Effector memory CD8-positive, alpha-beta T cell (primary cell): ENCODE measurements around the gene DRC7.
"Not testable (repeated sequence)": the region's sequence is repeated elsewhere in the genome, so short reads cannot be mapped to it uniquely, and the experiment has no call there.

Experiments
- ATAC-seq: fragments of 150-1000 bp; cut with Tn5 transposase; replicated peaks from 2 replicates; pipeline ENCODE4 v1.10.0; 2021; ENCODE audit warnings: mild to moderate bottlenecking, moderate library complexity
- DNase-seq, 3 experiments: peaks; one replicate each; pipeline ENCODE4 v3.0.0; 2021
- H3K27ac Mint-ChIP-seq, 2 donors: one replicate each; pipeline ENCODE4 v1.8.0; 2022; ENCODE audit warnings: mild to moderate bottlenecking in 2 of 2, mixed read lengths in 2 of 2, moderate library complexity in 2 of 2
- H3K27me3 Mint-ChIP-seq, 2 donors: one replicate each; pipeline ENCODE4 v1.8.0; 2022; ENCODE audit warnings: mixed read lengths in 2 of 2
- H3K36me3 Mint-ChIP-seq: one replicate; pipeline ENCODE4 v1.8.0; 2022; ENCODE audit warnings: mild to moderate bottlenecking, moderate library complexity, mixed read lengths; ENCODE audit not compliant: insufficient read depth
- H3K4me1 Mint-ChIP-seq, 2 donors: one replicate each; pipeline ENCODE4 v1.8.0; 2022; ENCODE audit warnings: low read depth in 2 of 2, mixed read lengths in 2 of 2
- H3K4me3 Mint-ChIP-seq, 2 donors: one replicate each; pipeline ENCODE4 v1.8.0; 2022; ENCODE audit warnings: mild to moderate bottlenecking in 2 of 2, mixed read lengths in 2 of 2, moderate library complexity in 2 of 2
- H3K9me3 Mint-ChIP-seq, 2 donors: one replicate each; pipeline ENCODE4 v1.8.0; 2022; ENCODE audit warnings: mixed read lengths in 2 of 2

The DRC7 gene

GRCh38 chr16:57711346-57711745, 16.7 kb downstream of the DRC7 start:
- H3K36me3 Mint-ChIP-seq = peaks cover 3% of the 10 kb centered on the region
- no peaks in the 10 kb centered on the region for H3K4me1 Mint-ChIP-seq
- no peak overlapping the region for H3K4me3 Mint-ChIP-seq
- H3K9me3 Mint-ChIP-seq = peaks cover 0 to 3% of the 10 kb centered on the region in 2 donors
- DNase-seq = no peak
- no peak overlapping the region for H3K27ac Mint-ChIP-seq
- peaks cover 17 to 24% of the 10 kb centered on the region in 2 donors for H3K27me3 Mint-ChIP-seq
- no peak for ATAC-seq

- Mint-ChIP-seq H3K27me3 (peaks cover 11 to 24% of the 10 kb centered on the region in 2 donors), H3K9me3 (no peaks in the 10 kb centered on the region), H3K4me3 (no peak overlapping the region), H3K27ac (no peak overlapping the region), H3K36me3 (no peaks in the 10 kb centered on the region), H3K4me1 (no peaks in the 10 kb centered on the region)
- no peak for ATAC-seq
- DNase-seq = no peak
Measured at GRCh38 chr16:57711993-57712392, 17.4 kb downstream of the DRC7 start.

GRCh38 chr16:57712569-57712968, 18.0 kb downstream of the DRC7 start:
- peaks cover 7 to 19% of the 10 kb centered on the region in 2 donors for H3K27me3 Mint-ChIP-seq
- ATAC-seq, H3K9me3 Mint-ChIP-seq, H3K27ac Mint-ChIP-seq, H3K4me1 Mint-ChIP-seq, DNase-seq, H3K36me3 Mint-ChIP-seq, H3K4me3 Mint-ChIP-seq: not testable (repeated sequence)

GRCh38 chr16:57713596-57713995, 19.0 kb downstream of the DRC7 start:
- Mint-ChIP-seq H3K9me3 (no peaks in the 10 kb centered on the region), H3K36me3 (no peaks in the 10 kb centered on the region), H3K4me3 (no peak overlapping the region), H3K4me1 (no peaks in the 10 kb centered on the region), H3K27me3 (peaks cover 0 to 9% of the 10 kb centered on the region in 2 donors), H3K27ac (no peak overlapping the region)
- DNase-seq = no peak
- ATAC-seq = no peak

- Mint-ChIP-seq H3K4me3 (no peak overlapping the region), H3K27me3 (peaks cover 0 to 9% of the 10 kb centered on the region in 2 donors), H3K36me3 (no peaks in the 10 kb centered on the region), H3K4me1 (no peaks in the 10 kb centered on the region), H3K9me3 (no peaks in the 10 kb centered on the region), H3K27ac (no peak overlapping the region)
- DNase-seq = no peak
- no peak for ATAC-seq
Measured at GRCh38 chr16:57714047-57714446, 19.4 kb downstream of the DRC7 start.

GRCh38 chr16:57720142-57720575, 25.6 kb downstream of the DRC7 start:
- Mint-ChIP-seq H3K4me3 (no peak overlapping the region), H3K4me1 (peaks cover 1 to 3% of the 10 kb centered on the region in 2 donors), H3K9me3 (no peaks in the 10 kb centered on the region), H3K36me3 (no peaks in the 10 kb centered on the region), H3K27ac (no peak overlapping the region), H3K27me3 (peaks cover 0 to 9% of the 10 kb centered on the region in 2 donors)
- peak; percentile 42 to 43 (median 42) for DNase-seq
- ATAC-seq = peak; percentile 82

- H3K27ac Mint-ChIP-seq = no peak overlapping the region
- ATAC-seq (no peak), DNase-seq (no peak)
- no peak overlapping the region for H3K4me3 Mint-ChIP-seq
- peaks cover 0 to 5% of the 10 kb centered on the region in 2 donors for H3K27me3 Mint-ChIP-seq
- H3K9me3 Mint-ChIP-seq = no peaks in the 10 kb centered on the region
- peaks cover 3% of the 10 kb centered on the region in 2 donors for H3K4me1 Mint-ChIP-seq
- no peaks in the 10 kb centered on the region for H3K36me3 Mint-ChIP-seq
Measured at GRCh38 chr16:57721356-57722209, 27.0 kb downstream of the DRC7 start.

GRCh38 chr16:57722210-57722499, 27.5 kb downstream of the DRC7 start:
- no peaks in the 10 kb centered on the region for H3K36me3 Mint-ChIP-seq
- H3K4me1 Mint-ChIP-seq = peaks cover 3% of the 10 kb centered on the region in 2 donors
- no peaks in the 10 kb centered on the region for H3K9me3 Mint-ChIP-seq
- H3K27me3 Mint-ChIP-seq = no peaks in the 10 kb centered on the region
- H3K4me3 Mint-ChIP-seq = no peak overlapping the region
- ATAC-seq (no peak), DNase-seq (no peak)
- no peak overlapping the region for H3K27ac Mint-ChIP-seq

- Mint-ChIP-seq H3K4me1 (peaks cover 3% of the 10 kb centered on the region in 2 donors), H3K4me3 (no peak overlapping the region), H3K27me3 (no peaks in the 10 kb centered on the region), H3K27ac (peak overlapping the region in 1 of 2 donors; percentile 12), H3K36me3 (no peaks in the 10 kb centered on the region), H3K9me3 (no peaks in the 10 kb centered on the region)
- DNase-seq = no peak
- ATAC-seq = no peak
Measured at GRCh38 chr16:57722651-57723050, 28.0 kb downstream of the DRC7 start.

GRCh38 chr16:57723170-57723569, 28.6 kb downstream of the DRC7 start:
- Mint-ChIP-seq H3K9me3 (no peaks in the 10 kb centered on the region), H3K27ac (peak overlapping the region in 1 of 2 donors; percentile 12), H3K4me3 (no peak overlapping the region), H3K27me3 (no peaks in the 10 kb centered on the region), H3K36me3 (no peaks in the 10 kb centered on the region), H3K4me1 (peaks cover 3% of the 10 kb centered on the region in 2 donors)
- DNase-seq = no peak
- no peak for ATAC-seq

GRCh38 chr16:57724531-57724930, 29.9 kb downstream of the DRC7 start:
- no peak for ATAC-seq
- Mint-ChIP-seq H3K36me3 (no peaks in the 10 kb centered on the region), H3K27me3 (no peaks in the 10 kb centered on the region), H3K9me3 (no peaks in the 10 kb centered on the region), H3K4me1 (peaks cover 3% of the 10 kb centered on the region in 2 donors), H3K4me3 (no peak overlapping the region), H3K27ac (no peak overlapping the region)
- DNase-seq = no peak

GRCh38 chr16:57725151-57725550, 30.5 kb downstream of the DRC7 start:
- Mint-ChIP-seq H3K27ac (no peak overlapping the region), H3K4me1 (peaks cover 3% of the 10 kb centered on the region in 2 donors), H3K27me3 (no peaks in the 10 kb centered on the region), H3K36me3 (no peaks in the 10 kb centered on the region), H3K9me3 (peaks cover 0 to 1% of the 10 kb centered on the region in 2 donors), H3K4me3 (no peak overlapping the region)
- ATAC-seq (no peak), DNase-seq (no peak)

- H3K27me3 Mint-ChIP-seq = no peaks in the 10 kb centered on the region
- H3K27ac Mint-ChIP-seq = no peak overlapping the region
- no peak for ATAC-seq
Measured at GRCh38 chr16:57725554-57725953, 30.9 kb downstream of the DRC7 start.

GRCh38 chr16:57725976-57726375, 31.4 kb downstream of the DRC7 start:
- DNase-seq (no peak), ATAC-seq (no peak)
- H3K9me3 Mint-ChIP-seq = peaks cover 0 to 1% of the 10 kb centered on the region in 2 donors
- no peaks in the 10 kb centered on the region for H3K27me3 Mint-ChIP-seq
- H3K4me1 Mint-ChIP-seq = peaks cover 0 to 1% of the 10 kb centered on the region in 2 donors
- no peak overlapping the region for H3K27ac Mint-ChIP-seq
- no peak overlapping the region for H3K4me3 Mint-ChIP-seq
- no peaks in the 10 kb centered on the region for H3K36me3 Mint-ChIP-seq

More at GRCh38 chr16:57725554-57725953, 30.9 kb downstream of the DRC7 start:
- Mint-ChIP-seq H3K4me3 (no peak overlapping the region), H3K36me3 (no peaks in the 10 kb centered on the region), H3K9me3 (peaks cover 0 to 1% of the 10 kb centered on the region in 2 donors), H3K4me1 (peaks cover 0 to 1% of the 10 kb centered on the region in 2 donors)
- DNase-seq = no peak
